Stimulated activated CD8-positive, alpha-beta memory T cell treated with anti-CD3 and anti-CD28 coated beads, Interleukin-12 subunit alpha, Interleukin-12 subunit beta, amount 100 ng/mL, for 1 hour (primary cell): ENCODE data around the gene NLRC3.

Experiments
- DNase-seq: peaks from one replicate; pipeline ENCODE4 v3.0.0-alpha.2; 2020; ENCODE audit warnings: low read depth

The NLRC3 gene

DNA sequence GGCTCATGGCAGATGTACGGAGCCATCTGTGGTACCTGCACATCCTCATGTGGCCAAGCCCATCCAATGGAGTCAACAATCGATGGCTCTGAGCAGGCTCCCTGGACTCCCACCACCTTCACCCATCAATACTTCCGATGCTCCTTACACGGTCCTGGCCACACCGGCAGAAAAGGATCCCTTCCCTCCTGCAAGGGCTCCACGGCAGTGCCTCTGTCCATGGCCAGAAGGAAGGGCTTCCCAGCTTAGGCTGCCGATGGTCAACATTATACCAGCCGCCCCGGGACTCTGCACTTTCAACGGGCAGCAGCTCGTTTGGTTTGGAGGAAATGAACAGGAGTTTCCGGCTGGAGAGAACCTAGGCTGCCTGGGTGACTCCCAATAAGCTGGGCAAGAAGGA is 21.0 kb upstream of the NLRC3 start:
- DNase-seq: no peak

- DNase-seq: no peak
Observed at GRCh38 chr16:3597676-3598075, 20.5 kb upstream of the NLRC3 start.

- no peak for DNase-seq
Observed at GRCh38 chr16:3597226-3597625, 20.0 kb upstream of the NLRC3 start.

- no peak for DNase-seq
Observed at GRCh38 chr16:3596101-3596861, 19.1 kb upstream of the NLRC3 start.

GRCh38 chr16:3595521-3596021 is 18.4 kb upstream of the NLRC3 start:
- no peak for DNase-seq

DNA sequence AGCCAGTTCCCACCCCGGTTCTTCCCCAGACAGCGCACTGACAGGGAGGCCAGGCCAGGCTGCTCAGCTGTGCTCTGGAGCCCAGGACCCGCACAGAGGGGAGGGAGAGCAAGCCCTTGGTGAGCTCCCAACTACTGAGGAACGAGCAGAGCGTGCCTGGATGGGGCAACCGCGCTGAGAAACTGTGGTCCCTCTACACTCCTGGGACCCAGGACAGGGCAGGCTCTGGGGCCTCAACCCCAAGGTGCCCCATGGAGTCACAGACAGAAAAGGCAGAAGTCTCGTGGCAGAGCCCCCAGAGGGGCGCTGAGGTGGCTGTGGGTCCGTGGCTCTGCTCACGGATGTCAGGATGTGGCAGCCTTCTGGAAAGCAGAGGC is 17.9 kb upstream of the NLRC3 start:
- no peak for DNase-seq

DNA sequence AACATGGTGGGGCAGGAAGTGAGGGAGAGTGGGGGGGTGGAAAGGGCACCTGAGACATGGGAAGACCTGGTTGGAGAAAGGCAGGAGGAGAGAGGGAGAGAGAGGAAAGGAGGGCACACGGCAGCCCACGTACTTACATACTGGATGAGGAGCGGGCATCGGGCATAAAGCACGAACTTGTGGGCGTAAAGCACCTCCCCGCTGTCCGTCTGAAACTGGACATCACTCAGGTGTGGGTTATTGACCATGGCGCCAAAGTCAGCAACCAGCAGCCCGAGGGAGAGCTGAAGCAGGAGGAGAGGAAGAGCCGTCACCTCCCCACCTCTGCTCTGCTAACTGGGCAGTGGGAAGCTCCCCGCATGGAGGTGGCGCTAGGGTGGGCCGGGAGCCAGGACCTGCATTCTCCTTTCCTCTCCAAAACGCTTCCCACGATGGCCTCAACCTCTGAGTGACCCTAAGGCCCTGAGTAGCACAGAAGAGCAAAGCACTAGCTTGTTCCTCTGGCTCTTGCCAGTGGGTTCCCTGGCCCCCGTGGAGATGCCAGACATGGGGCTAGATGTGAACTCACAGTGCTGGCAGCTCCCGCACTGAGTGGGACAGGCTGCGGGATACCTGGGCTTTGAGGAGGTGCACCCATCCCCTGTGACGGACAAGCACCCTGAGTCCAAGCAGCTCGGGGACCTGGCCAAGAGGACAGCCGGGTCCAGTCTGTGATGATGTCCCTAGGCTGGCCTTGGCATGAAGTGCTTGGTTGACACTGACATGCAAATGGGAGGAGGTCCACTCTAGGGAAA is 17.3 kb upstream of the NLRC3 start:
- DNase-seq: no peak

GRCh38 chr16:3592559-3592958 is 15.4 kb upstream of the NLRC3 start:
- no peak for DNase-seq

DNA sequence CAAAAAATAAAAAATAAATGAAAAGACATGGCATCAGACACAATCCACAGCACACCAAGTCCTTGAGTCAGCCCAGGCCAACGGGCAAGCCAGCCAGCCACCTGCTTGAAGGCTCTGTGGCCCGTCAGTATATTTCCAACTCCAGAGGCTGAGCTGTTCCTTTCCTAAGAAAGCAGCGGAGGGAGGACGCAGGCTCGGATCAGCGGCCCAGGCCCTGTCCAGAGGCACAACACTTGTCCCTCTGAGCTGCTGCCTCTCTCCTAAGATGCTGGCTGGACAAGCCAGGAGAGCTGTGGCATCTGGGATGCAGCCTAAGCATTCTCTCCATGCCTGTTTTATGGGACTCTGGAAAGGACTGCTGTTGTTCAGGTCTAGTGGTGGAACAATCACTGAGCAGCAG is 14.8 kb upstream of the NLRC3 start:
- no peak for DNase-seq

GRCh38 chr16:3591436-3591803 is 14.2 kb upstream of the NLRC3 start:
- DNase-seq: no peak

DNA sequence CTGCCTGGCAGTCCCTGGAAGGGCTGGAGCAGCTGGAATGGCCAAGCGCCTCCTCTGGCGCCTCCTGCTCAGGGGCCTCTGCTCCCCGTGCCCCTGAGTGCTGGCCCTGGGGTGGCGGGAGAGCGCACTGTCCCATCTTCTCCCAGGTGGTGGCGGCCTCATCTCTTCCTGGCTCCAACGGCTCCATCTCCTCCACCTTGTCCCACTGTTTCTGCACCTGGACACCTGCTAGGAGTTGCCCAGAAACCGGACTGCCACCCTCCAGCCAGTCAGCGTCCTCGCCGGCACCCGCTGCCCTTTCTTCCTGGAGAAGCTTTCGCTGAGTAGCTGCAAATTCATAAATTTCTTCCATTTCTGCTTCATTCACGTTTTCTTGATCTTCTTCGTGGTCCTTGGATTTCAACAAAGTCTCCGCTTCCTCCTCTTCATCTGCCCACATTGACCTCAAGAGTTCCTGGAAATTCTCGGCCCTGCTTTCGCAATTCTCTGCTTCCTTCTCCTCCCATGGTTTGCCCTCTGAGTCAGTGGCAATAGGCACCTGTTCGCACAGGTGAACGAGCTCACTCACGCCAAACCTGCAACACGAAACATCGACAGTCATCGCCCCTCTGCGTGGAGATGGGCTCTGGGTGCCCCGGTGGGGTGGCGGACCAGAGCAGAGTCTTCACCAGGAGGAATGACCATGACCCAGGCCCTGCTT is 13.7 kb upstream of the NLRC3 start:
- DNase-seq: no peak

DNA sequence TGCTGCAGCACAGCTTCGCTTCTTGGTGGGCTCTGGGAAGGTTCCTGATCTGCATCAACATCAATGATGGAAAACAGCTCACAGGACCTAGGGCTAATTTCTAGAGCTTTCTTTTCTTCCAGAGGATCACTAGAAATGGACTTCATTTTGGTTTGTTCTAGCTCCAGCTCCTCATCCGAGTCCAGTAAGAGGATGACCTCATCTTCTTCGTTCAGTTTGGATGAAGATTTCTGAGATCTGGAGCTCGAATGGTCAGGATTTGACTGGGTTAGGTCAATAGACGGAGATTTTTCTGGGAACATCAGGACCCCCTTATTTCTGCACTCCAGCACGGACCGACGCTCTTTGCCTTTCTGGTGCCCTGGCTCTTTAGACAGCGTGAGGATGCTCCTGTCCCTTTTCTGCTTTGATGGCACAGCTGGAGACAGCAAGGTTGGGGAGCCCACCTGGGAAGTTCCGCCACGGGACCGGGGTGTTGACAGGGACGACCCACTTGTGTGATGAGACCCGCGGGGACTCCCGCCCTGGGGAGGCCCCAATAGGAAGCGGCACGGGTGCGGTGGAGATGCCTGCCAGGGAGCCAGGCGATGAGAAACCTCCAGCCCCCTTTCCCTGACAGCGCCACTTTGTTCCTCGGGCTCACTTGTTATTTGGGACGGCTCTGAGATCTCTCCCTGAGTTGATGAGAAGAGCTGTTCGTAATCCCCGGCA is 12.9 kb upstream of the NLRC3 start:
- DNase-seq: no peak

DNA sequence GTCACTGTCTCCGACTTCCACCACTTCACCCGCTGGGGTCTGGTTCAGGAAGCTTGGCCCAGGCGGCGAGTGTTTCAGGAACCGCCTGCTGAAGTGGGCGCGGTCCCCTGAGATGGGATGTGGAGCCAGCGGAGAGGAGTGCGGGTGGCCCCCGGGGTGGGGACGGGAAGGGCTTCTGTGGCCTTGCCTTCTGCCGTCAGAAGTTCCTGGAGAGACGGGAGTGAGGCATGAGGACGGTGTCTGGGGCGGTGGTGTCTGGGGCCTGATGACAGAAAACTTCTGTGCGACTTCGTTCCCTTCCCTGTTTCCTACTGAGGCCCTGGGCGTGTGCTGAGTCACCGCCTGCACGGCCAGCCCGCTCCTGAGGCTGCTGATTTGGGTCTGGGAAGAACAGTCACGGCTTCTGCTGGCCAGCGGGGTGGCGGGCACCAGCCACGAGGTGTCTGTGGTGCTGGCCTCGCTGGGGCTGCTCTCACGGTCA is 12.3 kb upstream of the NLRC3 start:
- no peak for DNase-seq

DNA sequence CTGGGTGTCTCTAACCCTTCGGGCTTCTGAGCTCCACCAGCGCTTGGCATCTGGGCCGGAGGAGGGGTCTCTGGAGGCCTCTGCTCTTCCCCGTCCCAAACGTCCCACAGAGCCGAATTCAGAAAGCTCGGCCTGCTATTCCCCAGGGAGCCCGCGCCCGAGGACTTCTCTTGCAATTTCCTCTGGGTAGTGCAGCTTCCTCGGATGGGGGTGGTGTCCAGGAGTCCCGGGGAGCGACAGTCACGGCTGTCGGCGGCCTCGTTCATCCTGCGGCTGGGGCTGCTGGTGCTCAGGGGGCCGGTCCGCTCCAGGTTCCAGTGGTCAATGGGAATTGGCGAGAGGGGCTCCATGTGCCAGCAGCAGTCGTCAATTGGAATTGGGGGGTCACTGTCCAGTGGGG is 11.8 kb upstream of the NLRC3 start:
- DNase-seq: no peak

DNA sequence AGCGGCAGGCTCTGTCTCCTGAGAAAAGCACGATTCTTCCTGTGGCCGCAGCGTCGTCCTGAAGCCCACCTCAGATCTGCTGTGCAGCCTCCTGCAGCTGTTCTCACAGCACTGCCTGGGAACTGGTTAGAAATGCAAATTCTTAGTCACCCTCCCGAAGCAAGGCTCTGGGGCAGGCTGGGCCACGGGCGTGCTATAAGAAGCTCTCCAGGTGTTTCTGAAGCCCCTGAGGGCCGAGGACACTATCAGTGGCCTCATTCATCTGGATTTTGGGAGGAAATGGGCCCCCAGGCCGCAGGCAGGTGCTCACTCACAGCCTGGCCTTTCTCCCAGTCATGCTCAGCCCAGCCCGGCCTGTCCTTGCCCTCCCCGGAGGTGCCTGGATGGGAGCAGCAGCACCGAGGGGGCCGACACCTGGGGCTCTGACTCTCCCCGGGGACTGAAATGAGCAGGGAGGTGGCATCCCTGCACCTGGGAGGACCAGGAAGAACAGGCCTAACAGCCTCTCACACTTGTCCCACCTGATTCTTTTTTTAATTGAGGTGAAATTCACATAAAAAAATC is 10.4 kb upstream of the NLRC3 start:
- DNase-seq: no peak

- DNase-seq: no peak
Observed at GRCh38 chr16:3584412-3584811, 7.2 kb upstream of the NLRC3 start.

GRCh38 chr16:3583303-3584038 is 6.3 kb upstream of the NLRC3 start:
- no peak for DNase-seq

GRCh38 chr16:3582276-3583165 is 5.3 kb upstream of the NLRC3 start:
- DNase-seq: no peak

DNA sequence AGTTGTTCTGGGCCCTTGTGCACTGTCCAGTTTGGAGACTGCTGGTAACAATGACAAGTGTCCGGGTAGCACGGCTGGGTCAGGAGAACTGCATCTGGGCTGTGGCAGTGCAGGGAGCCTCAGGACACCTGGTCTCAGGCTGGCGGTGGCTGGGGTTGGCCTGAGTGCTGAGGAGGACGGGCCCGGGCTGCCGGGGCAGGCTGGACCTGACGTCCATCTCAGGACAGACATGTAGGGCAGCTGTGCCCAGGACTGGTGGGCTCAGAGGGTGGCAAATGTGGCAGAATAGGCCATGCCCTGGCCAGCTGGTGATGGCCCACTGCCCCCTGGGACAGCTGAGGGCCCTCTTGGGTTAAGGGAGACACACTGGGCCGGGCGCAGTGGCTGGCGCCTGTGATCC is 4.2 kb upstream of the NLRC3 start:
- no peak for DNase-seq

- DNase-seq: no peak
Observed at GRCh38 chr16:3580686-3581085, 3.5 kb upstream of the NLRC3 start.
